ENCODE results near the gene COL4A2. TPM values are rescaled to one million over a fixed set of nuclear protein-coding genes. Genes with fewer than 3 reads are reported as not detected.
"Not testable (repeated sequence)": the region's sequence is repeated elsewhere in the genome, so short reads cannot be mapped to it uniquely, and the experiment has no call there.

The COL4A2 gene
- polyA plus RNA-seq, 10 donors, result 403 to 674 (median 464) TPM

GRCh38 chr13:110470272-110471009 is 163.4 kb downstream of the COL4A2 start:
- no peak for DNase-seq

- no peak for DNase-seq
Measured at GRCh38 chr13:110471156-110471832, 164.2 kb downstream of the COL4A2 start.

GRCh38 chr13:110471833-110472162 is 164.7 kb downstream of the COL4A2 start:
- peak; percentile 38 to 72 (median 41) for DNase-seq

- no peak for DNase-seq
Measured at GRCh38 chr13:110472904-110473563, 165.9 kb downstream of the COL4A2 start.

GRCh38 chr13:110474713-110475112 is 167.6 kb downstream of the COL4A2 start:
- no peak for DNase-seq

GRCh38 chr13:110475117-110475516 is 168.0 kb downstream of the COL4A2 start:
- no peak for DNase-seq

- DNase-seq, result no peak
Measured at GRCh38 chr13:110475550-110476219, 168.6 kb downstream of the COL4A2 start.

- DNase-seq, result no peak
Measured at GRCh38 chr13:110476220-110476617, 169.1 kb downstream of the COL4A2 start.

GRCh38 chr13:110477706-110478245 is 170.7 kb downstream of the COL4A2 start:
- no peak for DNase-seq

- DNase-seq, result no peak
Measured at GRCh38 chr13:110478405-110479214, 171.5 kb downstream of the COL4A2 start.

- no peak for DNase-seq
Measured at GRCh38 chr13:110479215-110479545, 172.1 kb downstream of the COL4A2 start.

- DNase-seq, result peak in 1 of 3 donors; percentile 41
Measured at GRCh38 chr13:110479648-110480047, 172.6 kb downstream of the COL4A2 start.

- DNase-seq, result no peak
Measured at GRCh38 chr13:110480161-110480560, 173.1 kb downstream of the COL4A2 start.

- no peak for DNase-seq
Measured at GRCh38 chr13:110483386-110483968, 176.4 kb downstream of the COL4A2 start.

GRCh38 chr13:110484290-110485048 is 177.4 kb downstream of the COL4A2 start:
- DNase-seq, result no peak

- no peak for DNase-seq
Measured at GRCh38 chr13:110485604-110486003, 178.5 kb downstream of the COL4A2 start.

- DNase-seq, result no peak
Measured at GRCh38 chr13:110486061-110486715, 179.1 kb downstream of the COL4A2 start.

- not testable (repeated sequence) for DNase-seq
Measured at GRCh38 chr13:110486880-110487279, 179.8 kb downstream of the COL4A2 start.

- no peak for DNase-seq
Measured at GRCh38 chr13:110490009-110490770, 183.1 kb downstream of the COL4A2 start.

All from muscle of back (tissue), 11 donors.